Fibroblast of the aortic adventitia (primary cell): ENCODE data around the gene ZHX3. TPM values are rescaled to one million over a fixed set of nuclear protein-coding genes. Genes with fewer than 3 reads are reported as not detected.

Experiments
- DNase-seq: peaks from one replicate; pipeline ENCODE4 v3.0.0-alpha.2; 2010; ENCODE audit warnings: low read depth
- H3K4me3 ChIP-seq: 2 replicates; pipeline ENCODE4 v1.5.1; 2011; ENCODE audit warnings: low read depth, mild to moderate bottlenecking, control low read depth, low read length, moderate library complexity
- CTCF ChIP-seq: IDR thresholded peaks from 2 replicates; pipeline ENCODE4 v1.5.1; 2011; ENCODE audit warnings: mild to moderate bottlenecking, low read length, control low read depth, inconsistent platforms; ENCODE audit not compliant: insufficient read depth
- total RNA-seq: library from RNA; depleted of rRNA; stranded (reverse); fragments of >200 nt; gene quantifications from 2 replicates; pipeline ENCODE4 v1.2.3, GENCODE V29; 2012; ENCODE audit warnings: low replicate concordance

ZHX3 gene
- total RNA-seq, 1 donor: 47.2 TPM

GRCh38 chr20:41358717-41359116 lies 41.2 kb upstream of the ZHX3 start:
- no peak for TF ChIP-seq CTCF
- no peak for DNase-seq
- H3K4me3 ChIP-seq: no peak overlapping the region

GRCh38 chr20:41358230-41358629 lies 40.7 kb upstream of the ZHX3 start:
- TF ChIP-seq CTCF: no peak
- H3K4me3 ChIP-seq: no peak overlapping the region
- no peak for DNase-seq

GRCh38 chr20:41357424-41358163 lies 40.1 kb upstream of the ZHX3 start:
- TF ChIP-seq CTCF: no peak
- H3K4me3 ChIP-seq: no peak overlapping the region
- DNase-seq: no peak

- no peak for DNase-seq
- no peak for TF ChIP-seq CTCF
Observed at GRCh38 chr20:41356951-41357350, 39.4 kb upstream of the ZHX3 start.

GRCh38 chr20:41355598-41356203 lies 38.2 kb upstream of the ZHX3 start:
- DNase-seq: no peak
- TF ChIP-seq CTCF: no peak
- H3K4me3 ChIP-seq: no peak overlapping the region

More at GRCh38 chr20:41356951-41357350, 39.4 kb upstream of the ZHX3 start:
- no peak overlapping the region for H3K4me3 ChIP-seq

GRCh38 chr20:41355192-41355591 lies 37.7 kb upstream of the ZHX3 start:
- no peak for DNase-seq
- no peak for TF ChIP-seq CTCF
- H3K4me3 ChIP-seq: no peak overlapping the region
